ENCODE measurements around the gene PSKH1. TPM values are rescaled to one million over a fixed set of nuclear protein-coding genes. Genes with fewer than 3 reads are reported as not detected.
"Not testable (repeated sequence)": the region's sequence is repeated elsewhere in the genome, so short reads cannot be mapped to it uniquely, and the experiment has no call there.

PSKH1 gene
- total RNA-seq, 2 experiments from 2014 or later = 19.0 TPM

DNA sequence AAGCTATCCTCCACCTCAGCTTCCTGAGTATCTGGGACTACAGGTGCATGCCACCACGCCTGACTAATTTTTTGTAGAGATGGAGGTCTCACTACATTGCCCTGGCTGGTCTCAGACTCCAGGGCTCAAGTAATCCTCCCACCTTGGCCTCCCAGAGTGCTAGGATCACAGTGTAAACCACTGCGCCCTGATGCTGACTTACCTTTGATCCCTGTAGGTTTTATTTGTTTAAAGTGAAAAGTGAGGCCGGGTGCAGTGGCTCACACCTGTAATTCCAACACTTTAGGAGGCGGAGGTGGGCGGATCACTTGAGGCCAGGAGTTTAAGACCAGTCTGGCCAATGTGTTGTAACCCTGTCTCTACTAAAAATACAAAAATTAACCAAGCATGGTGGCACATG, 8.7 kb downstream of the PSKH1 start:
- ChIA-PET CTCF (no interaction called here), POLR2A (no interaction called here)
- H3K4me3 Mint-ChIP-seq = no peak overlapping the region
- H3K9me3 Mint-ChIP-seq = no peaks in the 10 kb centered on the region
- H3K4me1 Mint-ChIP-seq = peaks cover 7% of the 10 kb centered on the region
- no peak for DNase-seq
- peaks cover 8% of the 10 kb centered on the region for H3K36me3 Mint-ChIP-seq (ENCODE audit: low read depth)
- no peaks in the 10 kb centered on the region for H3K27me3 Mint-ChIP-seq
- H3K27ac Mint-ChIP-seq = no peak overlapping the region

DNA sequence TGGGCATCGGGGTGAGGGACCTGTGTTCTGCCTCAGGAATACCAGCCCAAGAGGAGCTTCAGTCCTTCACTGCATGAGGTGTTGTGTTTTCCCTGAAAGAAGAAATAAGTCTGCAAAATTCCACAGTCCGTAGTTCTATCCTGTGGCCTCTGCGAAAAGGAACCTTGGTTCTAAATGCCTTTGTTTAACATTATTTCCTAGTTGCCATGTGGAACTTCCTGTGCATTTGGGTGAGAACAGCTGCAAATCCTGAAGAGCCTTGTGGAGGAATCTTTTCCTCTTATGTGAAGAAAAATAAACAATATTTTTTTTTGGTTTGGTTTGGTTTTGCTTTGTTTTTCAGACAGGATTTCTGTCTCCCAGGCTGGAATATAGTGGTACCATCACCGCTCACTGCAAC, 9.8 kb downstream of the PSKH1 start:
- ChIA-PET CTCF (interaction anchor here (1.2 to 1.4 kb wide), 2 partner anchors 86 to 138 kb away, joined by 3 read pairs; no protein-coding TSS in a partner anchor), POLR2A (no interaction called here)
- H3K27ac Mint-ChIP-seq = no peak overlapping the region
- peaks cover 7% of the 10 kb centered on the region for H3K4me1 Mint-ChIP-seq
- H3K36me3 Mint-ChIP-seq (ENCODE audit: low read depth) = peaks cover 4% of the 10 kb centered on the region
- H3K4me3 Mint-ChIP-seq = no peak overlapping the region
- DNase-seq = no peak
- H3K9me3 Mint-ChIP-seq = no peaks in the 10 kb centered on the region
- H3K27me3 Mint-ChIP-seq = no peaks in the 10 kb centered on the region

DNA sequence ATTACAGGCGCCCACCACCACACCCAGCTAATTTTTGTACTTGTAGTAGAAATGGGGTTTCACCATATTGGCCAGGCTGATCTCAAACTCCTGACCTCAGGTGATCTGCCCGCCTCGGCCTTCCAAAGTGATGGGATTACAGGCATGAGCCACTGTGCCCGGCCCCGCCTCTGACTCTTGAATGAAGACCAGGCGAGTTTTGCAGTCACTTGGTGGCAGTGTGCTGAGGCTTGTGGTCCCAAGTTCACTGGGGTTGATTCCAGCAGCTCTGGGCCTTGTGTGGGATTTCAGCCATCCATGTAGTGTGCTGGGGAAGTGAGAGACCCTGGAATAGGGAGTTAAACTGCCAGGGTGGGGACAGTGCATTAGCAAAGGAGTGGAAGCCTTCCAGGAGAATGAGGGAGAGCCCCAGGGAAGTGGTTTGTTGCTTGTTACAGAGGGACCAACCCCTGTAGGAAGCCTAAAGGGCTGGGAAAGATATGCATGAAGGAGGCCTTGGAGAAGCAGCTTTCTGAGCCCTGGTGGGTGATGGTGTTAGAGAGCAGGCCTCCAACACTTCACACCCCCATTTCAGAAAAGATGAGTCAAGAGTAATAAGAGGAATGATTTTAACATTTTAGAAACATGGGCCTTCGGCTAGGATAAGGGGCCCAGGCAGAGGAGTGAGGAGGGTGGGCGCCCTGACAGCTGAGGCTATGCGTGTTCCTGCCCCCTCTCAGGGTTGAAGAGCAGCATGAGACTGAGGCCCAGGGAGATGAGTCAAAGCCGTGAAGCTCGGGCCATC, 14.5 kb downstream of the PSKH1 start:
- ChIA-PET CTCF (no interaction called here), POLR2A (interaction anchor here (1.7 kb wide), 1 partner anchor 14 kb away, joined by 6 read pairs; the partner anchor contains the start of gene PSKH1)
- H3K27ac Mint-ChIP-seq = no peak overlapping the region
- H3K4me3 Mint-ChIP-seq = no peak overlapping the region
- no peak for DNase-seq
- peaks cover 19% of the 10 kb centered on the region for H3K4me1 Mint-ChIP-seq
- H3K36me3 Mint-ChIP-seq (ENCODE audit: low read depth) = peaks cover 12% of the 10 kb centered on the region
- H3K27me3 Mint-ChIP-seq = no peaks in the 10 kb centered on the region
- no peaks in the 10 kb centered on the region for H3K9me3 Mint-ChIP-seq

DNA sequence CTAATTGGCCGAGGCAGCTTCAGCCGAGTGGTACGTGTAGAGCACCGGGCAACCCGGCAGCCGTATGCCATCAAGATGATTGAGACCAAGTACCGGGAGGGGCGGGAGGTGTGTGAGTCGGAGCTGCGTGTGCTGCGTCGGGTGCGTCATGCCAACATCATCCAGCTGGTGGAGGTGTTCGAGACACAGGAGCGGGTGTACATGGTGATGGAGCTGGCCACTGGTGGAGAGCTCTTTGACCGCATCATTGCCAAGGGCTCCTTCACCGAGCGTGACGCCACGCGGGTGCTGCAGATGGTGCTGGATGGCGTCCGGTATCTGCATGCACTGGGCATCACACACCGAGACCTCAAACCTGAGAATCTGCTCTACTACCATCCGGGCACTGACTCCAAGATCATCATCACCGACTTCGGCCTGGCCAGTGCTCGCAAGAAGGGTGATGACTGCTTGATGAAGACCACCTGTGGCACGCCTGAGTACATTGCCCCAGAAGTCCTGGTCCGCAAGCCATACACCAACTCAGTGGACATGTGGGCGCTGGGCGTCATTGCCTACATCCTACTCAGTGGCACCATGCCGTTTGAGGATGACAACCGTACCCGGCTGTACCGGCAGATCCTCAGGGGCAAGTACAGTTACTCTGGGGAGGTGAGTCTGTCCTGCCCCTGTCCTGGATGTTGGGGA, 16.1 kb downstream of the PSKH1 start:
- no peak overlapping the region for H3K4me3 Mint-ChIP-seq
- ChIA-PET POLR2A (interaction anchor here (0.8 to 2.0 kb wide), 2 partner anchors 16 to 27 kb away, joined by 3 to 9 read pairs; partner anchors contain the start of genes PSKH1 and PSMB10), CTCF (interaction anchor here (0.6 to 0.7 kb wide), 2 partner anchors 93 to 121 kb away, joined by 3 read pairs; no protein-coding TSS in a partner anchor)
- no peak for DNase-seq
- H3K36me3 Mint-ChIP-seq (ENCODE audit: low read depth) = peaks cover 8% of the 10 kb centered on the region
- H3K27ac Mint-ChIP-seq = no peak overlapping the region
- H3K4me1 Mint-ChIP-seq = peaks cover 19% of the 10 kb centered on the region
- H3K27me3 Mint-ChIP-seq = no peaks in the 10 kb centered on the region
- H3K9me3 Mint-ChIP-seq = no peaks in the 10 kb centered on the region

DNA sequence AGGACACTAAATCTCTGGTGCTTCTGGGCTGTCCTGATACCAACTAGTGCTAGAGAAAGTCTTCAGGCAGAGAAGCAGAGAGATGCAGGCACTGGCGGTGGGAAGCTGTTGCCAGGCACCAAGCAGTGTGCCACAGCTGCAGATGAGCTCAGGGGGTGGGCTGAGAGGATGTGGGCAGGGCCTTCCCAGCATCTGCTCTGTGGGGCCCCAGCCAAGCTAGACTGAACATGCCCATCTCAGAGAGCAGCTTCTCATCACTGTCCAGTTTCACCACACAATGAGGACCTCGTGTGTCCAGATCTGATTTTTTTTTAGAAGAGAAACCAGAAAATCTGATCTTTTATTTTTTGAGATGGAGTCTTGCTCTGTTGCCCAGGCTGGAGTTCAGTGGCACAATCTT, 17.1 kb downstream of the PSKH1 start:
- peaks cover 18% of the 10 kb centered on the region for H3K4me1 Mint-ChIP-seq
- POLR2A ChIA-PET = interaction anchor here (0.6 to 2.0 kb wide), 3 partner anchors 26 to 48 kb away, joined by 3 to 9 read pairs (median 3); partner anchors contain the start of genes EDC4 and PSMB10

DNA sequence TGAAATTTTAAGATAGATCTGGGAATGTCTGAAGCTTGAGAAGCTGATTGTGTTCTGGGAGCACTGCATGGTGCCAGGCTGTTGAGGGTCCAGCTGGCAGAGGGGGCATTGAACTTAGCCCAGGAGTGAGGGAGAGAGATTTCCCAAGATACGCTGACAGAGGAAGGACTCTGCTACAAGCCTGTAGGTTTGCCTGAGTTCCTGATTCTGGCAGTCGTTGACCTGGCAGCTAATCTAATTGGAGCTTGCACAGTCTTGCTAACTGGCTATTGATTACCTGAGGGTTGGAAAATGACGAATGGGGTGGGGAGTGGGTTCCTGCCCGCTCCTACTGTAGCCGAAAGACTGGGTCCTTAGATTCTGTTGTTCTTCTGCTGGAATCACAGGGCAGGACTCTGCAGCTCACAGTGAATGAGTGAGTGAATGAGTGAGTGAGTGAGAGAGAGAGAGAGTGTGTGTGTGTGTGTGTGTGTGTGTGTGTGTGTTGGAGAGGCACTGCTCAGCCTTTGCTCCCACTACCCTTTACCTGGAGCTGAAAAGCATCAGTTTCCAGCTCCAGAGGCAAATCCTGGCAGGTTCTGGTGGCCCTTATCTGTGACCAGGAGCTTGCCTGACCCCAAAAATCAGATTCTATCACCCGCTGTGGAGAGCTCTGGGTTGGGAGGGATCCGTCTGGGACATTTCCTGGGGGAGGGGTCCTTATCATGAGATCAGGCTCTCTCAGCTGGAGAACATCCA, 21.9 kb downstream of the PSKH1 start:
- no peak overlapping the region for H3K27ac Mint-ChIP-seq
- H3K27me3 Mint-ChIP-seq = no peaks in the 10 kb centered on the region
- no peak for DNase-seq
- H3K36me3 Mint-ChIP-seq (ENCODE audit: low read depth) = no peaks in the 10 kb centered on the region
- no peaks in the 10 kb centered on the region for H3K9me3 Mint-ChIP-seq
- ChIA-PET POLR2A (interaction anchor here (0.7 to 1.7 kb wide), 5 partner anchors 16 to 667 kb away, joined by 3 to 6 read pairs (median 3); partner anchors contain the start of genes CTRL and PSKH1), CTCF (interaction anchor here (0.6 kb wide), 1 partner anchor 400 kb away, joined by 3 read pairs; no protein-coding TSS in a partner anchor)
- H3K4me1 Mint-ChIP-seq = peaks cover 29% of the 10 kb centered on the region
- no peak overlapping the region for H3K4me3 Mint-ChIP-seq

More for the DNA sequence above, 17.1 kb downstream of the PSKH1 start:
- DNase-seq = peak; percentile 52
- H3K27me3 Mint-ChIP-seq = no peaks in the 10 kb centered on the region
- CTCF ChIA-PET = interaction anchor here (1.2 kb wide), 2 partner anchors 94 to 130 kb away, joined by 4 to 5 read pairs; no protein-coding TSS in a partner anchor
- H3K36me3 Mint-ChIP-seq (ENCODE audit: low read depth) = peaks cover 8% of the 10 kb centered on the region
- H3K9me3 Mint-ChIP-seq = no peaks in the 10 kb centered on the region
- H3K4me3 Mint-ChIP-seq = no peak overlapping the region
- H3K27ac Mint-ChIP-seq = peak overlapping the region; percentile 40

DNA sequence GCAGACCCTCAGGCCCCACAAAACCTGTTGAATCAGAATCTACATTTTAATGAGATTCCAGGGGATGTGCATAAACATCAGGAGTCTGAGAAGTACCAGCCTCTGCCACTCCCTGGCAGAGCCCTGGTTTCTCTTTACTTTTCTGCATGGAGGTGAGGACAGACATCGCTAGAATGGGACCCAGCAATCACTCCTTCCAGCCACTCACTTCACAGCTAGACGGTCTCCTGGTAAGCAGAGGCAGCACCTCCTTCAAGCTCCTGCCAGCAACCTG, 22.4 kb downstream of the PSKH1 start:
- POLR2A ChIA-PET = interaction anchor here (0.7 to 1.7 kb wide), 4 partner anchors 18 to 668 kb away, joined by 3 to 6 read pairs (median 3); partner anchors contain the start of gene PSKH1
- CTCF ChIA-PET; H3K27ac Mint-ChIP-seq; H3K36me3 Mint-ChIP-seq (ENCODE audit: low read depth); DNase-seq; H3K9me3 Mint-ChIP-seq; H3K27me3 Mint-ChIP-seq; H3K4me3 Mint-ChIP-seq: not testable (repeated sequence)
- H3K4me1 Mint-ChIP-seq = peaks cover 24% of the 10 kb centered on the region

DNA sequence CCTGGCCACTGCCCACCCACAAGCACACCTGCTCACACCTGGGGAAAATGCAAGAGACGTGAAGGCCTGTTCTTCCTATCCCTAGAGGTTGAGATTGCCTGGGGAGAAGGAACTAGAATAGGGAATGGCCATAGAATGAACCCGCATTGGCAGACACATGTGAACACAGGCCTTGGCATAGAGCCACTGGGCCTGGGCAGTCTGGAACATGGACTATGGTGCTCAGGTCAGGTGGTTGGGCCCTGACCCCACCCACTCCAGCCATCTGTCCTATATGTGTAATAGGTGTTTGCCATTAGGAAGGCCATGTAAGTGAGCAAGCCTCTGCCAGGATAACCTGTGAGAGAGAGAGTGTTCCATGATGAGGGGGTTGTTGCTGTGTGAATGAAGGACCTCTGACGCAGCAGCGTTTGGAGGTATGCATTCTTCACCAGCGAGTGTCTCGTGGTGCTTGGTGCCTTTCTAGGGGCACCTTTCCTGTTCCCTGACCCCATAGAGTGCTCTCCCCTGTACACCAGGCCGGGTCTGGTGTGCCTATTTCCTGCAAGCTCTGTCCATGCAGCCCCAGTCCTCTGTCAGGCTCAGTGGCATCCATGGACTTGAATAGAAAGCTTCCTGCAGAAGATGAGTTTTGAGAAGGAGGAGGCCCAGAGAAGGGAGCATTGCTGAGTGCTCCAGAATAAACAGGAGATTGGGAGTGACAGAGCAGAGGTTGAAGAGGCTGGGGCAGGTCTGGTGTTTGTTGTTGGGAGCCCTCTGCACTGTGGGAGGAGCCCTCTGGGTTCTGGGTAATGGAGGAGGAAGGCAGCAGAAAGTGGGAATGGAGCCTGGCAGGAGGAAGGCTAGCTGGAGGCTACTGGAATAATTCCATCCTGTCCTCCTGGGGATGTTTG, 23.0 kb downstream of the PSKH1 start:
- DNase-seq = no peak
- ChIA-PET CTCF (interaction anchor here (1.3 kb wide), 1 partner anchor 12 kb away, joined by 4 read pairs; no protein-coding TSS in a partner anchor), POLR2A (interaction anchor here (0.7 to 3.2 kb wide), 2 partner anchors 20 to 668 kb away, joined by 3 to 13 read pairs; partner anchors contain the start of gene PSMB10)
- Mint-ChIP-seq H3K36me3 (ENCODE audit: low read depth) (no peaks in the 10 kb centered on the region), H3K4me1 (peaks cover 21% of the 10 kb centered on the region), H3K4me3 (no peak overlapping the region), H3K9me3 (no peaks in the 10 kb centered on the region), H3K27ac (peak overlapping the region; percentile 29), H3K27me3 (no peaks in the 10 kb centered on the region)

DNA sequence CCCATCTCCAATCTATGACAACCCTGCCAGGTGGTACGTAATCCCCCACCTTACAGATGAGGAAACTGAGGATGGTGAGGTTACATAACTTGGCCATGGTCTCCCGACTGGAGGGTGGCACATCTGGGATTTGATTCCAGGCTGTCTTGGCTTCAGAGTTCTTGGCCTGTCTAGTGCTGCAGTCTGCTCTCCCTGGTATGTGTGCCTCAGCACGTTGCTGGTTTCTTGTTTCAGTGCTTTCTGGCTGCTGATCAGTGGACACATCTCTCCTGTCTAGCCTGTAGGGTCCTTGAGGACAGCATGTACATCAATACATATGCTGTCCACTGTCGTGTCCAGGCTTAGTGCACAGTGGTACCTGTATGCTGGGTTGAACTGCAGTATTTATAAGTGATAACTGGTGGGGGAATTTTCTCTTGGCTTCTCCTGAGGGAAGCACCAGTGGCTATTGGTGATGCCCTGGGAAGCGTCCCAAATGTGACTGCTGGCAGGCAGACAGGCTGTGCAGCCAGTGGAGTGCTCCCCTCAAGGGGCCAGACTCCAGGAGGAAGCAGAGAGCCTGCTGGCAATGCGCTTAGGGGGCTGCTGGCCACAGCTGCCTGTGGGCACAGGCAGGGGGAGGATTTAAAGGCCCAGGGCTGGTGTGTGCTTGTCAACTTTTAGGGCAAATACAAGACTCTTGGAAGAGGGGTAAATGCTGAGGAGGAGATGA, 24.2 kb downstream of the PSKH1 start:
- ChIA-PET CTCF (interaction anchor here (1.0 to 3.2 kb wide), 4 partner anchors 11 to 101 kb away, joined by 3 to 23 read pairs (median 4); no protein-coding TSS in a partner anchor), POLR2A (interaction anchor here (2.9 to 3.2 kb wide), 2 partner anchors 19 to 24 kb away, joined by 9 to 13 read pairs; partner anchors contain the start of genes PSKH1 and PSMB10)
- H3K27ac Mint-ChIP-seq = peak overlapping the region; percentile 61
- peaks cover 25% of the 10 kb centered on the region for H3K4me1 Mint-ChIP-seq
- H3K4me3 Mint-ChIP-seq = no peak overlapping the region
- H3K36me3 Mint-ChIP-seq (ENCODE audit: low read depth) = no peaks in the 10 kb centered on the region
- no peaks in the 10 kb centered on the region for H3K27me3 Mint-ChIP-seq
- no peaks in the 10 kb centered on the region for H3K9me3 Mint-ChIP-seq
- DNase-seq = no peak

DNA sequence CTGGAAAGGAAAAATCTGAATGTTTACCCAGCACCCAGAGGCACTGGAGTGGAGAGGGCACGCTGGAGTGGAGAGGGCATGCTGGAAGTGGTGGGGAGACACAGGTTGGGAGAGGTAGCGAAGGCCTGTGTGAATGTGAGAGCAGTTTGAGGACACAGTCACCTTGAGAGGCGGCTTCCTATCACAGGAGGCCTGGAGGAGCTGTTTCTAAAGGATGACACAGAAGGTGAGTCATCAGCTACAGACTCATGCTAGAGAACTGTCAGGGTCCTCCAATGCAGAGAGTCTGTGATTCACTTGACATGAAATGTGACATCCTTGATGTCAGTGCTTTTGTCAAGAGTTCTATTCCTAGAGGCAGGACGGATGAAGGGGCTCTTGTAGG, 24.8 kb downstream of the PSKH1 start:
- no peaks in the 10 kb centered on the region for H3K36me3 Mint-ChIP-seq (ENCODE audit: low read depth)
- peaks cover 26% of the 10 kb centered on the region for H3K4me1 Mint-ChIP-seq
- no peaks in the 10 kb centered on the region for H3K27me3 Mint-ChIP-seq
- DNase-seq = peak; percentile 47
- peak overlapping the region; percentile 61 for H3K27ac Mint-ChIP-seq
- POLR2A ChIA-PET = interaction anchor here (2.9 to 3.2 kb wide), 2 partner anchors 18 to 25 kb away, joined by 9 to 13 read pairs; partner anchors contain the start of genes PSKH1 and PSMB10
- CTCF ChIA-PET = interaction anchor here (1.0 to 3.2 kb wide), 4 partner anchors 11 to 102 kb away, joined by 3 to 23 read pairs (median 5); no protein-coding TSS in a partner anchor
- no peaks in the 10 kb centered on the region for H3K9me3 Mint-ChIP-seq
- H3K4me3 Mint-ChIP-seq = no peak overlapping the region

DNA sequence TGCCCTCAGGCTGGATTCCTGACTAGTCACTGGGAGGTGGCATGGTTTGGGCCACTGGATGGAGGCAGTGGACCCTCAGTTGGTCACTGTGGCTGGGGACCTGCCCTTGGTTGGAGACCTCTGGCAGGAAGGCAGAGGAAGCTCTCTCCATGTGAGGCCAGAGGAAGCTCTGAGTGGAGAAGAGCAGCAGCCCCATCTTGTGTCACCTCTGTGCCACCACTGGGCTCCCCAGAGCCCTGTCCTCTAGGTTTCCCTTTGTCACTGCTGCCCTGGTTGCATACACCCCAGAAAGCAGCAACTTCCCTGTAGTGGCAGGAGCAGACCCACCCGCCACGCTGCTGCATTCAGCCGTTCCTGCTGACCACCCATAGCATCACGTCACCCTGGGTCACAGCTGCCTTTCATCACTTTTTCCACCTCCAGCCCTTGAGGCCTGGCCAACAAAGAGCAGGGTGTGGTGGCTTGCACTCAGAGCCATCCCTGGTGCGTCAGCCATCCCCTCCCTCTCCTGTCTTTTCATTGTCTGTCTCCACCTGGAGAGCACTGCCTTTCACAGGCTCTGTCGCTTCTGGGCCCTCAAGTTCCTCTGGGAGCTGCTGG, 26.7 kb downstream of the PSKH1 start:
- H3K27me3 Mint-ChIP-seq = no peaks in the 10 kb centered on the region
- H3K36me3 Mint-ChIP-seq (ENCODE audit: low read depth) = no peaks in the 10 kb centered on the region
- no peak for DNase-seq
- CTCF ChIA-PET = interaction anchor here (0.6 to 3.2 kb wide), 2 partner anchors 104 to 176 kb away, joined by 3 to 23 read pairs; no protein-coding TSS in a partner anchor
- no peak overlapping the region for H3K27ac Mint-ChIP-seq
- POLR2A ChIA-PET = interaction anchor here (1.0 to 2.9 kb wide), 2 partner anchors 16 to 27 kb away, joined by 3 to 9 read pairs; partner anchors contain the start of gene PSKH1
- no peaks in the 10 kb centered on the region for H3K9me3 Mint-ChIP-seq
- no peak overlapping the region for H3K4me3 Mint-ChIP-seq
- H3K4me1 Mint-ChIP-seq = peaks cover 26% of the 10 kb centered on the region

Measured in activated CD4-positive, alpha-beta memory T cell treated with anti-CD3 and anti-CD28 coated beads, Interleukin-2, amount 10 ng/mL, durations not matched to agents 7 days and 5 days (primary cell).